Measurements from ENCODE around the gene WNT1. TPM values are rescaled to one million over a fixed set of nuclear protein-coding genes. Genes with fewer than 3 reads are reported as not detected.

Gene WNT1
- total and polyA plus RNA-seq, 9 of the 15 experiments (the other 6 are each of a cell fraction or from before 2014, with no cell fraction given) = not detected

- DNase-seq (ENCODE audit: extremely low read depth in 1 of 4, low spot score in 3 of 4) (no peak), FAIRE-seq (no peak), ATAC-seq (no peak)
- CTCF ChIA-PET (ENCODE audit: low intra/inter-chr PET ratio) = interaction anchor here (0.7 kb wide), 1 partner anchor 38 kb away, joined by 4 read pairs; no protein-coding TSS in a partner anchor
- BruUV-seq (replicated peaks) = no TSS peak
- WGBS (ENCODE audit: insufficient coverage, low coverage, missing lambda C conversion rate) = 93% methylated on average over 8 of the region's 9 CpGs
- in situ Hi-C loops (cut with MboI) (no loop called here), intact Hi-C loops (cut with micrococcal nuclease) (loop anchor here (5.0 kb wide), 1 partner anchor 54 kb away; no protein-coding TSS in a partner anchor)
- Histone ChIP-seq H3K9ac (ENCODE audit: insufficient read depth in 1 of 2, low read depth in 2 of 2, low read length in 2 of 2) (no peak overlapping the region), H3K4me2 (ENCODE audit: insufficient read depth, low read length) (no peak overlapping the region), H2AFZ (ENCODE audit: low read depth, low read length) (no peak overlapping the region), H3K79me2 (ENCODE audit: control insufficient read depth, insufficient read depth, low read length) (no peaks in the 10 kb centered on the region), H3K9me3 (replicated peaks; ENCODE audit: control insufficient read depth, insufficient read depth, low read depth, low read length) (no peaks in the 10 kb centered on the region), H3K36me3 (ENCODE audit: control insufficient read depth, insufficient read depth, low read length) (peaks cover 82% of the 10 kb centered on the region), H3K27ac (ENCODE audit: extremely low read depth, low read depth, low read length) (no peak overlapping the region), H4K20me1 (replicated peaks; ENCODE audit: control insufficient read depth, insufficient read depth, low read length) (peaks cover 10% of the 10 kb centered on the region; the same call in 1 of the 2 replicates), H3K4me1 (replicated peaks in 1 of 2; ENCODE audit: control insufficient read depth in 2 of 2, insufficient read depth in 2 of 2, low read length in 2 of 2) (no peaks in the 10 kb centered on the region; a peak in 1 of 5 replicates), H3K9me1 (ENCODE audit: control insufficient read depth, insufficient read depth, low read length) (peaks cover 4% of the 10 kb centered on the region), H3K4me3 (no peak overlapping the region), H3K27me3 (ENCODE audit: control insufficient read depth in 2 of 2, insufficient read depth in 2 of 2, low read length in 2 of 2) (no peaks in the 10 kb centered on the region)
- TF ChIP-seq ZNF324 (CRISPR knock-in tag; IDR thresholded peaks at IDR 0.05) (no peak), PRDM10 (IDR thresholded peaks at IDR 0.05; ENCODE audit: partially characterized antibody) (peak; percentile 39), ZNF77 (CRISPR knock-in tag; IDR thresholded peaks at IDR 0.05) (no peak), ZNF316 (IDR thresholded peaks at IDR 0.05) (no peak)
- POLR2A ChIA-PET = interaction anchor here (0.6 to 2.1 kb wide), 2 partner anchors 12 to 13 kb away, joined by 3 to 6 read pairs; no protein-coding TSS in a partner anchor
Measured at GRCh38 chr12:48933664-48934311, 44.3 kb upstream of the WNT1 start.

Measured in K562 (cell line).